ENCODE results near the gene MFSD12. TPM values are rescaled to one million over a fixed set of nuclear protein-coding genes. Genes with fewer than 3 reads are reported as not detected.

MFSD12 gene
- total and polyA plus RNA-seq, 2 donors (not counting 3 experiments of a cell fraction or from before 2014, with no cell fraction given), result 51.7 to 78.9 TPM

DNA sequence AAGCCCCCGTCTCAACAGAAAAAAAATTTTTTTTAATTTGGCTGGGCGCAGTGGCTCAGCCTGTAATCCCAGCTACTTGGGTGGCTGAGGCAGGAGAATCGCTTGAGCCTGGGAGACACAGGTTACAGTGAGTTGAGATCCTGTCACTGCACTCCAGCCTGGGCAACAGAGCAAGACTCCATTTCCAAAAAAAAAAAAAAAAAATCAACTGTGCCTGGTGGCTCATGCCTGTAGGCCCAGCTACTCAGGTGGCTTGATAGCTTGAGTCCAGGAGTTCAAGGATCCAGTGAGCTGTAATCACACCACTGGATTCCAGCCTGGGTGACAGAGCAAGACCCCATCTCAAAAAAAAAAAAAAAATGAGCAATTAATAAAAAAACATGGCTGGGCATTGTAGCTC lies 55.6 kb downstream of the MFSD12 start:
- H3K9ac ChIP-seq (replicated peaks; ENCODE audit: extremely low read depth, insufficient read depth, low read length), result no peak overlapping the region
- no TSS peak for BruUV-seq (replicated peaks)
- TF ChIP-seq POLR2AphosphoS5 (IDR thresholded peaks at IDR 0.05; ENCODE audit: insufficient read depth, low read depth, low read length), result no peak
- no peak for TF ChIP-seq MYC (IDR thresholded peaks at IDR 0.05; ENCODE audit: low read depth, low read length)
- no peak for TF ChIP-seq JUN (IDR thresholded peaks at IDR 0.05; ENCODE audit: borderline replicate concordance, insufficient read depth, insufficient read length, low read depth)
- TF ChIP-seq GATA2 (IDR thresholded peaks at IDR 0.05; ENCODE audit: insufficient read depth, insufficient read length, low read depth, low read length), result no peak
- no peak for TF ChIP-seq POLR2A (IDR thresholded peaks at IDR 0.05; ENCODE audit: low read depth, low read length)
- TF ChIP-seq EZH2 (IDR thresholded peaks at IDR 0.05; ENCODE audit: borderline replicate concordance, low read depth, low read length, severe bottlenecking), result no peak
- TF ChIP-seq MAX (IDR thresholded peaks at IDR 0.05; ENCODE audit: insufficient read depth, insufficient read length), result no peak
- no peak for TF ChIP-seq CTCF (IDR thresholded peaks at IDR 0.05; ENCODE audit: extremely low read depth in 1 of 2, insufficient read depth in 1 of 2, low read depth in 1 of 2, low read length in 2 of 2)
- TF ChIP-seq FOS (IDR thresholded peaks at IDR 0.05; ENCODE audit: borderline replicate concordance, insufficient read depth, low read length), result no peak
- H3K79me2 ChIP-seq (ENCODE audit: control insufficient read depth, insufficient read depth, low read length), result peaks cover 34% of the 10 kb centered on the region
- peaks cover 0 to 1% of the 10 kb centered on the region in 2 experiments for H3K36me3 ChIP-seq (ENCODE audit: control insufficient read depth in 2 of 2, extremely low read depth in 1 of 2, insufficient read depth in 2 of 2, low read length in 2 of 2)
- H3K4me2 ChIP-seq (ENCODE audit: insufficient read depth, low read length), result no peak overlapping the region
- H3K9me3 ChIP-seq (replicated peaks; ENCODE audit: control insufficient read depth, insufficient read depth, low read length), result no peaks in the 10 kb centered on the region
- H4K20me1 ChIP-seq (replicated peaks; ENCODE audit: control insufficient read depth, extremely low read depth, insufficient read depth, low read length), result no peaks in the 10 kb centered on the region
- DNase-seq (ENCODE audit: low read depth, low spot score) (no peak), FAIRE-seq (no peak)
- intact Hi-C loops (cut with micrococcal nuclease), result no loop called here
- no peaks in the 10 kb centered on the region for H3K27me3 ChIP-seq (ENCODE audit: control insufficient read depth in 2 of 2, insufficient read depth in 2 of 2, low read length in 2 of 2)
- H2AFZ ChIP-seq (ENCODE audit: low read depth, low read length), result no peak overlapping the region
- no peaks in the 10 kb centered on the region for H3K9me1 ChIP-seq (replicated peaks; ENCODE audit: control insufficient read depth, extremely low read depth, insufficient read depth, low read length)
- POLR2A ChIA-PET, result no interaction called here
- H3K27ac ChIP-seq (ENCODE audit: insufficient read depth, low read depth, low read length), result no peak overlapping the region
- no peak overlapping the region for H3K4me3 ChIP-seq (replicated peaks in 1 of 3; ENCODE audit: insufficient read depth in 1 of 3, low read depth in 1 of 3, low read length in 3 of 3)
- dilution Hi-C loops (cut with MboI; ENCODE audit: extremely low pct_ligation_motif_present, low sequenced_read_pairs), result no loop called here
- CTCF ChIA-PET, result interaction anchor here (1.1 kb wide), 1 partner anchor 9 kb away, joined by 3 read pairs; no protein-coding TSS in a partner anchor
- H3K4me1 ChIP-seq (ENCODE audit: control insufficient read depth, extremely low read depth, insufficient read depth, low read length), result peaks cover 11% of the 10 kb centered on the region

All from endothelial cell of umbilical vein (primary cell).